ENCODE measurements around the gene AKR1B1. TPM values are rescaled to one million over a fixed set of nuclear protein-coding genes. Genes with fewer than 3 reads are reported as not detected.

AKR1B1 gene
- polyA plus RNA-seq, 5 donors, result 62.0 to 77.6 (median 67.7) TPM

- DNase-seq, result peak; percentile 19 to 34
These were observed 38.3 kb downstream of the AKR1B1 start for GRCh38 chr7:134420424-134421125.

GRCh38 chr7:134419875-134420274 is 39.0 kb downstream of the AKR1B1 start:
- DNase-seq, result no peak

- no peak for DNase-seq
These were observed 39.8 kb downstream of the AKR1B1 start for GRCh38 chr7:134419085-134419484.

GRCh38 chr7:134415700-134416099 is 43.2 kb downstream of the AKR1B1 start:
- DNase-seq, result no peak

- DNase-seq, result no peak
These were observed 44.8 kb downstream of the AKR1B1 start for GRCh38 chr7:134414109-134414508.

GRCh38 chr7:134407311-134407710 is 51.6 kb downstream of the AKR1B1 start:
- DNase-seq, result no peak

GRCh38 chr7:134406431-134406830 is 52.5 kb downstream of the AKR1B1 start:
- DNase-seq, result no peak

- DNase-seq, result no peak
These were observed 53.6 kb downstream of the AKR1B1 start for GRCh38 chr7:134405299-134405698.

GRCh38 chr7:134403062-134403461 is 55.8 kb downstream of the AKR1B1 start:
- no peak for DNase-seq

- DNase-seq, result no peak
These were observed 58.0 kb downstream of the AKR1B1 start for GRCh38 chr7:134400859-134401258.

GRCh38 chr7:134396031-134396430 is 62.9 kb downstream of the AKR1B1 start:
- DNase-seq, result no peak

- DNase-seq, result no peak
These were observed 63.3 kb downstream of the AKR1B1 start for GRCh38 chr7:134395604-134396003.

- no peak for DNase-seq
These were observed 64.8 kb downstream of the AKR1B1 start for GRCh38 chr7:134394056-134394455.

Other genes starting within 250 kb of the AKR1B1 start
- 10 to 100 TPM; 15.3 to 27.5 (median 25.4) TPM for gene SLC35B4, start 142.2 kb downstream of the AKR1B1 start, polyA plus RNA-seq (ENCODE audit: insufficient read depth in 1 of 5, insufficient read length in 5 of 5, low replicate concordance in 1 of 5)
- gene AKR1B10, start 68.5 kb upstream of the AKR1B1 start, polyA plus RNA-seq (ENCODE audit: insufficient read depth in 1 of 5, insufficient read length in 5 of 5, low replicate concordance in 1 of 5), result under 1 TPM in 4 of 5 donors, not detected in 1; 0.11 to 0.27 (median 0.20) TPM
- gene AKR1B15, start 90.0 kb upstream of the AKR1B1 start, polyA plus RNA-seq (ENCODE audit: insufficient read depth in 1 of 5, insufficient read length in 5 of 5, low replicate concordance in 1 of 5), result under 1 TPM in 4 of 5 donors, not detected in 1; 0.07 to 0.27 (median 0.16) TPM
- gene BPGM, start 187.8 kb upstream of the AKR1B1 start, polyA plus RNA-seq (ENCODE audit: insufficient read depth in 1 of 5, insufficient read length in 5 of 5, low replicate concordance in 1 of 5), result 10 to 100 TPM; 26.9 to 43.3 (median 30.6) TPM

Data from right lung (tissue), 5 donors.